GM12864 (cell line): ENCODE measurements around the gene LRIT2.
"Not testable (repeated sequence)": the region's sequence is repeated elsewhere in the genome, so short reads cannot be mapped to it uniquely, and the experiment has no call there.

Source experiments
- DNase-seq: peaks from one replicate; pipeline ENCODE4 v3.0.0-alpha.2; 2011; ENCODE audit warnings: low read depth
- H3K4me3 ChIP-seq: 2 replicates; pipeline ENCODE4 v1.5.1; 2011; ENCODE audit warnings: mild to moderate bottlenecking, low read depth, low read length, control low read depth
- CTCF ChIP-seq: IDR thresholded peaks from 2 replicates; pipeline ENCODE4 v1.5.1; 2011; ENCODE audit warnings: low read depth, mild to moderate bottlenecking, moderate library complexity, low read length, control low read depth, inconsistent platforms; ENCODE audit errors: missing control alignments

LRIT2 gene

GRCh38 chr10:84185526-84186175 lies 39.7 kb downstream of the LRIT2 start:
- TF ChIP-seq CTCF, result no peak
- DNase-seq, result no peak
- no peak overlapping the region for H3K4me3 ChIP-seq

- no peak for TF ChIP-seq CTCF
- no peak for DNase-seq
- H3K4me3 ChIP-seq, result no peak overlapping the region
Measured at GRCh38 chr10:84184517-84184916, 40.8 kb downstream of the LRIT2 start.

GRCh38 chr10:84181631-84182030 lies 43.7 kb downstream of the LRIT2 start:
- no peak for TF ChIP-seq CTCF
- H3K4me3 ChIP-seq, result no peak overlapping the region
- DNase-seq, result no peak

GRCh38 chr10:84180386-84180785 lies 45.0 kb downstream of the LRIT2 start:
- H3K4me3 ChIP-seq, DNase-seq: not testable (repeated sequence)

GRCh38 chr10:84179059-84179710 lies 46.2 kb downstream of the LRIT2 start:
- no peak for DNase-seq
- H3K4me3 ChIP-seq, result no peak overlapping the region
- no peak for TF ChIP-seq CTCF

- no peak for DNase-seq
- TF ChIP-seq CTCF, result no peak
- no peak overlapping the region for H3K4me3 ChIP-seq
Measured at GRCh38 chr10:84178160-84178609, 47.2 kb downstream of the LRIT2 start.

- no peak for TF ChIP-seq CTCF
- DNase-seq, result no peak
- H3K4me3 ChIP-seq, result no peak overlapping the region
Measured at GRCh38 chr10:84177541-84178141, 47.7 kb downstream of the LRIT2 start.
